Measurements from ENCODE around the gene RPL19. TPM values are rescaled to one million over a fixed set of nuclear protein-coding genes. Genes with fewer than 3 reads are reported as not detected.
A peak's percentile ranks its signal among the peaks of the same experiment; 100 is the strongest.

RPL19 gene
- total RNA-seq, 1 donor from 2014 or later: 1,451 TPM

- Histone ChIP-seq H3K4me1 (ENCODE audit: insufficient read depth, low read length) (peaks cover 31% of the 10 kb centered on the region), H4K20me1 (ENCODE audit: insufficient read depth, low read length) (peaks cover 52% of the 10 kb centered on the region), H3K4me3 (ENCODE audit: insufficient read depth, low read depth, low read length) (peak overlapping the region; percentile 90), H3K79me2 (ENCODE audit: insufficient read depth, low read length) (peaks cover 39% of the 10 kb centered on the region), H3K9ac (ENCODE audit: low read length) (peak overlapping the region; percentile 94), H2AFZ (ENCODE audit: low read depth, low read length) (no peak overlapping the region), H3K9me3 (ENCODE audit: insufficient read depth, low read depth, low read length) (no peaks in the 10 kb centered on the region), H3K27me3 (ENCODE audit: insufficient read depth, low read length) (no peaks in the 10 kb centered on the region), H3K36me3 (ENCODE audit: insufficient read depth, low read length) (peaks cover 33% of the 10 kb centered on the region), H3K4me2 (ENCODE audit: low read length) (peak overlapping the region; percentile 99), H3K27ac (ENCODE audit: low read depth, low read length) (peak overlapping the region; percentile 100)
- Mint-ChIP-seq H3K4me1 (ENCODE audit: low read depth, unreplicated experiment) (peaks cover 28% of the 10 kb centered on the region), H3K9me3 (ENCODE audit: unreplicated experiment) (no peaks in the 10 kb centered on the region), H3K4me3 (ENCODE audit: unreplicated experiment) (peak overlapping the region; percentile 98), H3K36me3 (ENCODE audit: low read depth, unreplicated experiment) (peaks cover 31% of the 10 kb centered on the region), H3K27ac (ENCODE audit: unreplicated experiment) (peak overlapping the region; percentile 100), H3K27me3 (ENCODE audit: low read depth, unreplicated experiment) (no peaks in the 10 kb centered on the region)
- FAIRE-seq (no peak), DNase-seq (ENCODE audit: low read depth) (no peak)
- TF ChIP-seq EZH2 (IDR thresholded peaks at IDR 0.05; ENCODE audit: insufficient read depth, low read length) (no peak), CTCF (IDR thresholded peaks at IDR 0.05; ENCODE audit: insufficient read depth, low read depth, low read length) (no peak)
Measured at GRCh38 chr17:39200957-39201510, 951 bp downstream of the RPL19 start.

GRCh38 chr17:39204245-39204644, 4.2 kb downstream of the RPL19 start:
- no peaks in the 10 kb centered on the region for H3K9me3 ChIP-seq (ENCODE audit: insufficient read depth, low read depth, low read length)
- DNase-seq (ENCODE audit: low read depth) (no peak), FAIRE-seq (no peak)
- no peak overlapping the region for H3K4me3 Mint-ChIP-seq (ENCODE audit: unreplicated experiment)
- peaks cover 29% of the 10 kb centered on the region for H3K4me1 Mint-ChIP-seq (ENCODE audit: low read depth, unreplicated experiment)
- H3K27me3 Mint-ChIP-seq (ENCODE audit: low read depth, unreplicated experiment): no peaks in the 10 kb centered on the region
- no peak overlapping the region for H3K27ac ChIP-seq (ENCODE audit: low read depth, low read length)
- no peak overlapping the region for H2AFZ ChIP-seq (ENCODE audit: low read depth, low read length)
- peaks cover 33% of the 10 kb centered on the region for H3K36me3 ChIP-seq (ENCODE audit: insufficient read depth, low read length)
- peaks cover 51% of the 10 kb centered on the region for H4K20me1 ChIP-seq (ENCODE audit: insufficient read depth, low read length)
- H3K4me2 ChIP-seq (ENCODE audit: low read length): no peak overlapping the region
- peaks cover 30% of the 10 kb centered on the region for H3K79me2 ChIP-seq (ENCODE audit: insufficient read depth, low read length)
- H3K27me3 ChIP-seq (ENCODE audit: insufficient read depth, low read length): no peaks in the 10 kb centered on the region
- H3K4me1 ChIP-seq (ENCODE audit: insufficient read depth, low read length): peaks cover 26% of the 10 kb centered on the region
- H3K9me3 Mint-ChIP-seq (ENCODE audit: unreplicated experiment): no peaks in the 10 kb centered on the region
- no peak overlapping the region for H3K27ac Mint-ChIP-seq (ENCODE audit: unreplicated experiment)
- H3K36me3 Mint-ChIP-seq (ENCODE audit: low read depth, unreplicated experiment): peaks cover 31% of the 10 kb centered on the region
- H3K4me3 ChIP-seq (ENCODE audit: insufficient read depth, low read depth, low read length): no peak overlapping the region
- no peak overlapping the region for H3K9ac ChIP-seq (ENCODE audit: low read length)
- TF ChIP-seq EZH2 (IDR thresholded peaks at IDR 0.05; ENCODE audit: insufficient read depth, low read length) (no peak), CTCF (IDR thresholded peaks at IDR 0.05; ENCODE audit: insufficient read depth, low read depth, low read length) (no peak)

- no peak overlapping the region for H3K27ac Mint-ChIP-seq (ENCODE audit: unreplicated experiment)
- Histone ChIP-seq H3K4me1 (ENCODE audit: insufficient read depth, low read length) (peaks cover 35% of the 10 kb centered on the region), H3K4me2 (ENCODE audit: low read length) (no peak overlapping the region), H3K79me2 (ENCODE audit: insufficient read depth, low read length) (peaks cover 28% of the 10 kb centered on the region), H4K20me1 (ENCODE audit: insufficient read depth, low read length) (peaks cover 51% of the 10 kb centered on the region), H3K9ac (ENCODE audit: low read length) (no peak overlapping the region), H3K9me3 (ENCODE audit: insufficient read depth, low read depth, low read length) (no peaks in the 10 kb centered on the region), H2AFZ (ENCODE audit: low read depth, low read length) (no peak overlapping the region), H3K27ac (ENCODE audit: low read depth, low read length) (no peak overlapping the region), H3K27me3 (ENCODE audit: insufficient read depth, low read length) (no peaks in the 10 kb centered on the region), H3K36me3 (ENCODE audit: insufficient read depth, low read length) (peaks cover 33% of the 10 kb centered on the region), H3K4me3 (ENCODE audit: insufficient read depth, low read depth, low read length) (no peak overlapping the region)
- peaks cover 27% of the 10 kb centered on the region for H3K4me1 Mint-ChIP-seq (ENCODE audit: low read depth, unreplicated experiment)
- H3K27me3 Mint-ChIP-seq (ENCODE audit: low read depth, unreplicated experiment): peaks cover under 1% of the 10 kb centered on the region
- peaks cover 29% of the 10 kb centered on the region for H3K36me3 Mint-ChIP-seq (ENCODE audit: low read depth, unreplicated experiment)
- FAIRE-seq (no peak), DNase-seq (ENCODE audit: low read depth) (no peak)
- TF ChIP-seq EZH2 (IDR thresholded peaks at IDR 0.05; ENCODE audit: insufficient read depth, low read length) (no peak), CTCF (IDR thresholded peaks at IDR 0.05; ENCODE audit: insufficient read depth, low read depth, low read length) (no peak)
- H3K9me3 Mint-ChIP-seq (ENCODE audit: unreplicated experiment): no peaks in the 10 kb centered on the region
- H3K4me3 Mint-ChIP-seq (ENCODE audit: unreplicated experiment): no peak overlapping the region
Measured at GRCh38 chr17:39205112-39205526, 5.0 kb downstream of the RPL19 start.
